ENCODE measurements around the gene CEP131.

CEP131 gene

GRCh38 chr17:81241203-81241602, 18.4 kb upstream of the CEP131 start:
- DNase-seq (ENCODE audit: low spot score) (no peak), ATAC-seq (ENCODE audit: low read depth) (no peak)
- no peak for TF ChIP-seq CTCF (IDR thresholded peaks at IDR 0.05; ENCODE audit: poor library complexity, severe bottlenecking)
- no peaks in the 10 kb centered on the region for H3K4me1 ChIP-seq (ENCODE audit: insufficient read depth, poor library complexity, severe bottlenecking)
- no peaks in the 10 kb centered on the region for H3K27me3 ChIP-seq (ENCODE audit: insufficient read depth, poor library complexity, severe bottlenecking)
- H3K9me3 ChIP-seq (ENCODE audit: severe bottlenecking): no peaks in the 10 kb centered on the region
- H3K27ac ChIP-seq (ENCODE audit: poor library complexity, severe bottlenecking): no peak overlapping the region
- H3K4me3 ChIP-seq (ENCODE audit: severe bottlenecking): no peak overlapping the region
- H3K36me3 ChIP-seq (ENCODE audit: low read depth): peaks cover 17% of the 10 kb centered on the region

DNA sequence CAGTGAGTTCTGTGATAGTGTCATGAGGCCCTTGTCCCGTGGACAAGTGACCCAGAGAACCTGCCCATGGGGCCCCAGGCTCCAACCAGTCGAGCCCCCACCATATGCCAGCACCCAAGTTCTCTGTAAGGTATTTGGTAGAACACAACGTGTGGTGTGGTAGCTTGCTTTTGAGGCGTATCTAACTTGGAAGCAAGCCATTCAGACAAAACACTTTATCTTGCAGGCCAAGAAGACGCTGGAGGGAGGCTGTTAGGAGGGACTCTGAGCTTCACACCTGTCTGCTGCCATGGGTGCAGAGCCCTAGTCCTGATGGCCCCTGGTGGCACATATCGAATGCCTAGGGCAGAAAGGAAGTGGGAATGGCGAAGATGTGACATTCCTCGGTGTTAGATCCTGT, 18.0 kb upstream of the CEP131 start:
- TF ChIP-seq CTCF (IDR thresholded peaks at IDR 0.05; ENCODE audit: poor library complexity, severe bottlenecking): no peak
- H3K36me3 ChIP-seq (ENCODE audit: low read depth): peaks cover 17% of the 10 kb centered on the region
- no peaks in the 10 kb centered on the region for H3K9me3 ChIP-seq (ENCODE audit: severe bottlenecking)
- H3K27ac ChIP-seq (ENCODE audit: poor library complexity, severe bottlenecking): peak overlapping the region; percentile 67
- no peaks in the 10 kb centered on the region for H3K27me3 ChIP-seq (ENCODE audit: insufficient read depth, poor library complexity, severe bottlenecking)
- H3K4me3 ChIP-seq (ENCODE audit: severe bottlenecking): no peak overlapping the region
- DNase-seq (ENCODE audit: low spot score) (no peak), ATAC-seq (ENCODE audit: low read depth) (no peak)
- H3K4me1 ChIP-seq (ENCODE audit: insufficient read depth, poor library complexity, severe bottlenecking): no peaks in the 10 kb centered on the region

DNA sequence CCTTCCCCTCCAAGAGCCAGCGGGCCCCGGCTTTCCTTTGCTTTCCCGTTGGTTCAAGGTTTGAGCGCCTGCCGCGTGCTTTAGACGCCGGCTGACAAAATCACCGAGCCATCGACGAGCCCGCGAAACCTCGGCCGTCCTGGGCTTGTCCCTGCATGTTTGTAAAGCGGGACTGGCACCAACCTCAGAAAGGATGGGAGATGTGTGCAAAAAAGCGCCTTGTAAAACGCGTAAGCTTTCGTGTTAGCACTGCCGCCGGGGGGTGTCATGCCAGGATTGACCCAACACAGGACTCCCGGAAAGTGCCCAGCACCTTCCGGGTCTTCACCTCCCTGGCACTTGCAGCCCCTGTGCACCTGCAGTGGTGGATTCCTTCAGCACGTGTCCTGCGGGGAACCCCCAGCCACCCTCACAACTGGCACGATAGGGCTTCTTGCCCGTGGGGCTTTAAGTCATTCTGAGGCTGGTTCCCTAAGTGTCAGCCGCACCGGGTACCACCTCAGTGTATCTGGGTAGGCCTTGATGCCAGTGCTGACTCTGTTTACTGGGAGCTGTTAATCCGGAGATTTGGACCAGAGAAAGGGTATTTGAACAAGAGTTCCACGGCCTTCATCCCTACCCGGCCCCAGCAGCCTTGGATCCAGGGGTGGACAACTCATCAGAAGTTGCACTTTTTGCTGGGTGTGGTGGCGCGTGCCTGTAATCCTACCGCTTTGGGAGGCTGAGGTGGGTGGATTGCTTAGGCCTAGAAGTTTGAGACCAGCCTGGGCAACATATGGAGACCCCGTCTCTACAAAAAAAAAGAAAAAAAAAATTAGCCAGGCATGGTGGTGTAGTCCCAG, 17.2 kb upstream of the CEP131 start:
- H3K4me3 ChIP-seq (ENCODE audit: severe bottlenecking): peak overlapping the region; percentile 97
- DNase-seq (ENCODE audit: low spot score): no peak
- ATAC-seq (ENCODE audit: low read depth): no peak
- H3K27me3 ChIP-seq (ENCODE audit: insufficient read depth, poor library complexity, severe bottlenecking): no peaks in the 10 kb centered on the region
- H3K36me3 ChIP-seq (ENCODE audit: low read depth): peaks cover 17% of the 10 kb centered on the region
- TF ChIP-seq CTCF (IDR thresholded peaks at IDR 0.05; ENCODE audit: poor library complexity, severe bottlenecking): no peak
- peak overlapping the region; percentile 67 for H3K27ac ChIP-seq (ENCODE audit: poor library complexity, severe bottlenecking)
- no peaks in the 10 kb centered on the region for H3K9me3 ChIP-seq (ENCODE audit: severe bottlenecking)
- H3K4me1 ChIP-seq (ENCODE audit: insufficient read depth, poor library complexity, severe bottlenecking): no peaks in the 10 kb centered on the region

GRCh38 chr17:81238815-81239713, 16.3 kb upstream of the CEP131 start, which contains the start of the genes NDUFAF8 and TEPSIN:
NDUFAF8 (plus strand) TSS chr17:81239318; CDS start chr17:81239364, 46 bp downstream.
TEPSIN (minus strand) TSS chr17:81239055; CDS start chr17:81239033, 22 bp downstream.
- peak; percentile 98 for DNase-seq (ENCODE audit: low spot score)
- H3K4me1 ChIP-seq (ENCODE audit: insufficient read depth, poor library complexity, severe bottlenecking): no peaks in the 10 kb centered on the region
- H3K27ac ChIP-seq (ENCODE audit: poor library complexity, severe bottlenecking): peak within 1 kb of the TSS; percentile 67
- ATAC-seq (ENCODE audit: low read depth): peak; percentile 97
- H3K4me3 ChIP-seq (ENCODE audit: severe bottlenecking): peak within 1 kb of the TSS; percentile 97
- TF ChIP-seq CTCF (IDR thresholded peaks at IDR 0.05; ENCODE audit: poor library complexity, severe bottlenecking): no peak
- H3K27me3 ChIP-seq (ENCODE audit: insufficient read depth, poor library complexity, severe bottlenecking): no peaks in the 10 kb centered on the region
- H3K36me3 ChIP-seq (ENCODE audit: low read depth): peaks cover 17% of the 10 kb centered on the region
- H3K9me3 ChIP-seq (ENCODE audit: severe bottlenecking): no peaks in the 10 kb centered on the region
